GM11168 (cell line): Measurements from ENCODE around the gene GUSB.
"Not testable (repeated sequence)": the region's sequence is repeated elsewhere in the genome, so short reads cannot be mapped to it uniquely, and the experiment has no call there.

ENCODE experiments used
- in situ Hi-C: fragments of 300-500 bp; cut with MboI; formaldehyde crosslinking; loops from one replicate; pipeline ENCODE4 v1.12.0; 2022; ENCODE audit warnings: low sequenced_read_pairs; ENCODE audit not compliant: unreplicated experiment

The GUSB gene

DNA sequence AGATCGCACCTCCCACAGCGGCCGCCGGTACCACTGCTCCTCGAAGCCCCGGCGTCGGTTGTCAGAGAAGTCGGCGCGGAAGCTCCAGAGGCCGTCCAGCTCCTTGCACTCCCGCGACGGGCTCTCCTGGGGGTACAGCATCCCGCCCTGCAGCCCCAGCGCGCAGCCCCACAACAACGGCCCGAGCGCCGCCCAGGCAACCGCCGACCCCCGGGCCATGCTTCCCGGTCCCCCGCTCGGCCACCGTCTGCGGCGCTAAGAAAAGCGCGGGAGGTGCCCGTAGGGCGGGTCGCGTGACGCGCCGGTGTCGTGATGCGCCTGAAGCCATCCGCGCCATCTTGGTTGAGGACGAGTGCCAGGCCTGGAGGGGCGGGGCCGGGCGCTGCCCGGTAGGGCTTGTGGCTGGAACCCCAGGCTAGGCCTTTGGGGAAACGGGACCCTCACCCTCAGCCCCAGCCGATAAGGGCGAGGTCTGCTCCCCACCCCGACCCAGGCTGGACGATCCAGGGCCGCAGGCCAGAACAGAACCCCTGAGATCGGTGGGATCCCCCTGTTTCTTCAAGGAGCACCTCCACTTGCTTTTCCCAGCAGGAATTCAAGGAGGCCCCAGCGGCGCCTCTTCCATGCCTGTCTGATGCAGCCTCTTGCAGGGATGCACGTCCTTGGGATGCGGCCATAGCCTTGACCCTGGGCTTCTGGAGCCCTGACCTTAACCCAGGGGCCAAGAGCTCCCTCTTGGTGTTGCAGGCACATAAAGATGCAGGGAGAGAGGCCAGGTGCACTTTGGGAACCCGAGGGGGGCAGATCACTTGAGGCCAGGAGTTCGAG is at the start of gene GUSB:
TSS of gene GUSB (minus strand) at position 249 of the 828 bp plus-strand sequence. CDS start at position 219, 30 bp downstream.
- in situ Hi-C loops = loop anchor here (25.0 kb wide), 1 partner anchor 245 kb away; no protein-coding TSS in a partner anchor

DNA sequence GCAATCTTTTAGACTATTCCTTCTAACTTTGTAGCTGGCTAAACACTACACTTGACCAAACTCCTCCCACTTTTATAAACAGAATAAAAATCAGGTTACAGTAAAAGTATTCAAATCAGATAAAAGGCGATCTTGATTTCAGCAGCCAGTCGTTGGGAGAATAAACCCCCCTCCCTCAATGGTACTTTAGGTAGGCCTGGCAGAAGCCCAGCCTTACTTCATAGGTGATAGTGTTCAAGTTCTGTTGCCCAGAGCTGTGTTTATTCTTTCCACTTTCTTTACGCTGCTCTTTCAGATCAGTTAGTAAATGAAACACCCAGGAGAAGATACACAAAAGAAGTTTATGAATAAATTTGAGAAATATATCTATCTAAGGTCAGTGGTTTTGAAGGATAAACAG is 46.3 kb upstream of the GUSB start:
- in situ Hi-C loops = not testable (repeated sequence)

DNA sequence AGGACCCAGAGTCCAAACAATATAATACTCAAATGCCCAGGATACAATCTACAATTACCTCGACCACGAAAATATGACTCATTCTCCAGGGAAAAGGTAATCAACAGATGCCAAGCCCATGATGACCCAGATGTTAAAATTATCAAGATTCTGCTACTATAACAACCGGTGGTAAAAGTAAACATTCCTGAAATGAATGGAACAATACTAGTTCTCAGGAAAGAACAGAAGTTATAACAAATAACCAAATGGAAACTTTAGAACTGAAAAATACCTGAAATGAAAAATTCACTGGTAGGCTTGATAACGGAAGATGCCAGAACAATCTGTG is 34.1 kb upstream of the GUSB start:
- in situ Hi-C loops = no loop called here

DNA sequence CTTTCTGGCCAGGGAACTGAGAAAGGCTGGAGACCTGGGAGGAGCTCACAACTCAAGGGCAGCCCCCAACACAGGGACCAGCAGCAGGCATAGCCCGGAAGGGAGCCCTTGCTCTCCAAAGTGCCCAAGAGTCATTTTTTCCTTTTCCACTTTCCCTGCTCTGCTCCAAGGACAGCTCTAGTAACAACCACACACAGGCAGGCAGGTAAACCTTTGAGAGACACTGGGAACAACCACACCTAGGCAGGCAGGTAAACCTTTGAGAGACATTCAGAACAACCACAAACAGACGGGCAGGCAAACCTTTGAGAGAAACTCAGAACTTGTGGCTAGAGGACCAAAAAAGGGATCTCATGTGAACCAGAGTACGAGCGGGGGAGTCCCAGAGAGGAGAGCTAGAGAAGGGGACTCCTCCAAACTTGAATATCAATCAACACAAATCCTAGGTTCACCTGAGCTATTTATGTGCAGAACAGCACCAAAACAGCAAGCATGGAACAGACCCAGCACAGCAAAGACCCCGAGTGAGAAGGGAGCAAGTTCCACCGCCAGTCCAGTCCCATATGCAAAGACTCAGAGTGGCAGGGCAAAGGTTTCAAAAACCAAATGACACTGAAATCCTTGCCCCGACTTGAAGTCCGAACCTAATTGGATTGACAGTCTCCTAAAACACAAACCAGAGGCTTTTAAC is 33.6 kb upstream of the GUSB start:
- in situ Hi-C loops = no loop called here

DNA sequence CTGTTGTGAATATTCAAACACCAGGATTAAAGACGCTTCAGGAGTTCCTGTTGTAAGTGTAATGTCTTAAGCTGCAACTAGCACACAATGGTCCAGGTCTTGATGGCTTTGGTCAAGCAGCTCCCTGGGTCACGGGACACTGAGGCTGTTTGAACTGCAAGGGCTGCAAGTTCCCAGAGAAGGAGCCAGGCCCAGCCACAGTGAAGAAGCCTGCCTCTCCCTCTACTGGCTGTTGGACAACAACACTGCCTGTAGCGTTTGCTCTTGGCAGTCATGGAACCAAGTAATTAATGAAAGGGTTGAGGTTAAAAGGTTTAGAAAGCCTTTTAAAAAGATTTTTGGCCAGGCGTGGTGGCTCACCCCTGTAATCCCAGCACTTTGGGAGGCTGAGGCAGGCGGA is 31.9 kb upstream of the GUSB start:
- in situ Hi-C loops = no loop called here

DNA sequence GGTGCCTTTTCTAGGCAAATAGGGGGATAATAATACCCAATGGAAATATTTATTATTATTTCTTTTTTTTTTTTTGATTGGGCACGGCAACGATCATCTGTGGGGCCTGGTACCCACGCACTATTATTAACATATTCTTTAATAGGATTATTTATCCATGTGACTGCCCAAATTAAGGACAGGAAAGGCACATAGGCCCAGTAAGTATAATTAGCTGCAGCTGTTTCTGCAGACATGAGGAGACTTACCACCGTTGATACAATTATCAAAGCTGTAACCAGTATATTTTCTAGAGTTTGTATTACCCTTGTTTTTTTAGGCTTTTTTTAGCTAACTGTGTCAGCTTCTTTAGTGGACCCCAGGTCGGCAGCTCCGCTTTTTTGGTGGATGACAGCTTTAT is 25.2 kb upstream of the GUSB start:
- in situ Hi-C loops = no loop called here

DNA sequence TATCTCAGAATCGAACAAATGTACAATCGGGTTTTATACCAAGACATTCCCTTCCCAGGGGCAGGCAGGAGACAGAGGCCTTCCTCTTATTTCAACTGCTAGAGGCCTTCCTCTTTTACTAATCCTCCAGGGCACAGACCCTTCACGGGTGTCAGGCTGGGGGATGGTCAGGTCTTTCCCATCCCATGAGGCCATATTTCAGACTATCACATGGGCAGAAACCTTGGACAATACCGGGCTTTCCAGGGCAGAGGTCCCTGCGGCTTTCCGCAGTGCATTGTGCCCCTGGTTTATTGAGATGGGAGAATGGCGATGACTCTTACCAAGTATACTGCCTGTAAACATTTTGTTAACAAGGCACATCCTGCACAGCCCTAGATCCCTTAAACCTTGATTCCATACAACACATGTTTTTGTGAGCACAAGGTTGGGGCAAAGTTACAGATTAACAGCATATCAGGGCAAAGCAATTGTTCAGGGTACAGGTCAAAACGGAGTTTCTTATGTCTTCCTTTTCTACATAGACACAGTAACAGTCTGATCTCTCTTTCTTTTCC is 23.2 kb upstream of the GUSB start:
- in situ Hi-C loops = not testable (repeated sequence)

DNA sequence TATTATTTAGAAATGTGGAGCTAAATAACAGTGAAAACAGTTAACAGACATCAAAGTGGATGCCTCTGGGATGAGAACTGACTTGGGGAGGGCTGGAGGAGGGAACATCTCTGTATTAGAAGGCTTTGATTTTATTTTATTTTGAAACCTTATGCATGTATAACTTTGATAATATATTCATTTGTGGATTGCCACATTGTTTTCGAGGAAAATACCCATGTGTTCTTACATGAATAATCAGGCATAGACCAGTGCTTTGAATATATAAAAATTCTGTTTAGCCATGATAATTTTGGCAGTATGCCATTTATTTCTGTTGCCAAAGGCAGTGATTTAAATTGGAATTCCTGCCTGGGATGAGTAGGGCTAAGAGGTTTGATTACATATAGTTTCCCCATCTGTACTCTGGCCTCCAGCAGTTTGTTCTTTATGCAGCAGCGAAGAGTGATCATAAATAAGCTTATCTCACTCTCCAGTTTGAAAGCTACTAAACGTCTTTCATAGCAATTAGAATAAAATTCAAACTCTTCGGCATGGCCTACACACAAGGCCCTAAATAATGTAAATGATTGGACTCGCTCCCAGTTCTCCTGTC is 18.9 kb upstream of the GUSB start:
- in situ Hi-C loops = not testable (repeated sequence)

DNA sequence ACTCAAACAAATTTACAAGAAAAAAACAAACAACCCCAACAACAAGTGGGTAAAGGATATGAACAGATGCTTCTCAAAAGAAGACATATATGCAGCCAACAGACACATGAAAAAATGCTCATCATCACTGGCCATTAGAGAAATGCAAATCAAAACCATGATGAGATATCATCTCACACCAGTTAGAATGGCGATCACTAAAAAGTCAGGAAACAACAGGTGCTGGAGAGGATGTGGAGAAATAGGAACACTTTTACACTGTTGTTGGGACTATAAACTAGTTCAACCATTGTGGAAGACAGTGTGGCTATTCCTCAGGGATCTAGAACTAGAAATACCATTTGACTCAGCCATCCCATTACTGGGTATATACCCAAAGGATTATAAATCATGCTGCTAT is 13.0 kb upstream of the GUSB start:
- in situ Hi-C loops = loop anchor here (25.0 kb wide), 1 partner anchor 258 kb away; no protein-coding TSS in a partner anchor

DNA sequence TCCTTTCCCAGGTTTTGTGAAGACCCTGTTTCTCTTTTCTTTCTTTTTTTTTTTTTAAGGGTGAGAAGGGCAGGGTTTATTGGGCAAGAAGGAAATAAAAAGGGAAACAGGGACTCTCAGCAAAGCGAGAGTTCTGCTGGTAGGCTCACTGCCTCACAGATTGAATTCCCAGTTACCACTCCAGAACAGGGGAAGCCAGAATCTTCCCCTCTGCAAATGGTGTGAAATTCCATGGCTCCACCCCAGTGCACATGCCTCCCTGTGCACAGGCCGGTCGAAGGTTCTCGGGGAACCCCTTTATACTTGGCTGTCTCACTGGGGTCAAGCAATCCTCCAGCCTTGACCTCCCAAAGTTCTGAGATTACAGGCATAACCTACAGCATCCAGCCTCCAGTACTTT is 10.5 kb upstream of the GUSB start:
- in situ Hi-C loops = loop anchor here (25.0 kb wide), 1 partner anchor 255 kb away; no protein-coding TSS in a partner anchor

DNA sequence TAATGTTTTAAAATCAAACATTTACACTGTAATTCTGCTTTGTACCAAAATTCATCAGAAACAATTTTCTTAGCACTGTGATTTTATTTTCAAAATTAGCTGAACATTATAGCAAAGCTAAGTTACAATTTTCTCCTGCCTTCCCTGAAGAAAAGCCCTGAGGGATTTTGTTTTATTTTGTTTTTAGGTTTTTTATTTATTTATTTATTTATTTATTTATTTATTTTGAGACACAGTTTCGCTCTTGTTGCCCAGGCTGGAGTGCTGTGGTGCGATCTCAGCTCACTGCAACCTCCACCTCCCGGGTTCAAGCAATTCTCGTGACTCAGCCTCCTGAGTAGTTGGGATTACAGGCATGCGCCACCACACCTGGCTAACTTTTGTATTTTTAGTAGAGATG is 9.8 kb upstream of the GUSB start:
- in situ Hi-C loops = loop anchor here (25.0 kb wide), 1 partner anchor 255 kb away; no protein-coding TSS in a partner anchor

DNA sequence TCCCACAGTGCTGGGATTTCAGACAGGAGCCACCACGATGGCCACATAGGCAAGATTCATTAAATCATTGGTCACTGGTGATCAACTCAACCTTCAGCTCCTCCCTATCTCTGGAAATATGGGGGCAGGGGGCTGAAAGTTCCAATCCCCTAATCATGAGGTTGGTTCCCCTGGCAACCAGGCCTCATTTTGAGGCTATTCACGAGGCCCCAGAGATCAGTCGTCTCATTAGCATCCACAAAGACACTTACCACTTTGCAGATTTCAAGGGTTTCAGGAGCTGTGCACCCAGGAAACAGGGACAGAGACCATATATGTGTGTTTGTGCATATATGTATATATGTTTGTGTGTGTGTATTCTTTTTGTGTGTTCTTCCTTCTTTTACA is 7.7 kb upstream of the GUSB start:
- in situ Hi-C loops = loop anchor here (25.0 kb wide), 1 partner anchor 252 kb away; no protein-coding TSS in a partner anchor

DNA sequence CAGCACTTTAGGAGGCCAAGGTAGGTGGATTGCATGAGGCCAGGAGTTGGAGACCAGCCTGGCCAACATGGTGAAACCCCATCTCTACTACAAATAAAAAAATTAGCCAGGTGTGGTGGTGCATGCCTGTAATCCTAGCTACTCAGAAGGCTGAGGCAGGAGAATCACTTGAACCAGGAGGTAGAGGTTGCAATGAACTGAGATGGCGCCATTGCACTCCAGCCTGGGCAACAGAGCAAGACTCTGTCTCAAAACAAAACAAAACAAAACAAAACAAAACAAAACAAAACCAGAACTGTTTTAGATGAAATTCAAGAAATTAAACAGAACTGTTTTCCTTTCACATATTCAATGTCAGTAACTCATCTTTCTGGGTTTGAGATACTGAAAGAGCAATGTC is 6.5 kb upstream of the GUSB start:
- in situ Hi-C loops = loop anchor here (25.0 kb wide), 1 partner anchor 251 kb away; no protein-coding TSS in a partner anchor

DNA sequence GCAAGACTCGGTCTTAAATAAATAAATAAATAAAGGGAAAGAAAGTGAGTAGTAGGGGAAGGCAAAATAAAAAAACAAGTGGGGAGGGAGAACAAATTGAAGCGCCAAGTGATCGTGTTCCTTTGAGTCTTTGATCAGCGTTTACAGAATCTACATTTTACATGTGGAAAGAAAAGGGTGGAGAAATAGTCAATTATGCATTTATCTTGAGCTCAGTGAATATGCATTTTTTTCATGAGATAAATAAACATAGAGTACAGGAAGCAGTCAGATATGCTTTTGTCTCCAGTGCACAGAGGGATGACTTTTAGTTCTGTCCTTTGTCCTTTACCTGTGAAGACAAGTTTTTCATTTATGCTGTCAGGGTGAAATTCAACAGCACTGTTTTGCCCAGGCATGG is 6.1 kb upstream of the GUSB start:
- in situ Hi-C loops = loop anchor here (25.0 kb wide), 1 partner anchor 251 kb away; no protein-coding TSS in a partner anchor

DNA sequence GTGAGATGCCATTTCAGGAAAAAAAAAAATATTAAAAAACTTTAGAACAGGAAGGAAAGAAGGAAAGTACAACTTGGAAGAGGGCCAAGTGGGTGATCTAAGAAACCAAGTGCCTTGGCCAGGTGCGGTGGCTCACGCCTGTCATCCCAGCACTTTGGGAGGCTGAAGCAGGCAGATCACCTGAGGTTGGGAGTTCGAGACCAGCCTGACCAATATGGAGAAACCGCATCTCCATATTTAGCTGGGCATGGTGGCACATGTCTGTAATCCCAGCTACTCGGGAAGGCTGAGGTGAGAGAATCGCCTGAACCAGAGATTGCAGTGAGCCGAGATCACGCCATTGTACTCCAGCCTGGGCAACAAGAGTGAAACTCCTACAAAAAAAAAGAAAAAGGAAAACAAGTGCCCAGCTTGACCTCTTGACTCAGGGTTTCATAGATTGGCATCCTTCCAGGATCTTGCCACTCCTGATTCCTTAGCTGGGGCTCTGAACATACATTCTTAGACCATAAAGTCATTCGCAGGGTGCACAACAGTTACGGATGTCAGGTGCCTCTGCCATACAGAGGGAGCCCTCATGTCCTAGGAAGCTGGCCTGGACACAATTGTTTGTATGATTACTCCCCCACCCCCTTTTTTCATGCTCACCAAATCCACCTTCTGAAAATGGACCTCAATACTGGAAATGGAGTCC is 2.1 kb upstream of the GUSB start:
- in situ Hi-C loops = loop anchor here (25.0 kb wide), 1 partner anchor 247 kb away; no protein-coding TSS in a partner anchor

DNA sequence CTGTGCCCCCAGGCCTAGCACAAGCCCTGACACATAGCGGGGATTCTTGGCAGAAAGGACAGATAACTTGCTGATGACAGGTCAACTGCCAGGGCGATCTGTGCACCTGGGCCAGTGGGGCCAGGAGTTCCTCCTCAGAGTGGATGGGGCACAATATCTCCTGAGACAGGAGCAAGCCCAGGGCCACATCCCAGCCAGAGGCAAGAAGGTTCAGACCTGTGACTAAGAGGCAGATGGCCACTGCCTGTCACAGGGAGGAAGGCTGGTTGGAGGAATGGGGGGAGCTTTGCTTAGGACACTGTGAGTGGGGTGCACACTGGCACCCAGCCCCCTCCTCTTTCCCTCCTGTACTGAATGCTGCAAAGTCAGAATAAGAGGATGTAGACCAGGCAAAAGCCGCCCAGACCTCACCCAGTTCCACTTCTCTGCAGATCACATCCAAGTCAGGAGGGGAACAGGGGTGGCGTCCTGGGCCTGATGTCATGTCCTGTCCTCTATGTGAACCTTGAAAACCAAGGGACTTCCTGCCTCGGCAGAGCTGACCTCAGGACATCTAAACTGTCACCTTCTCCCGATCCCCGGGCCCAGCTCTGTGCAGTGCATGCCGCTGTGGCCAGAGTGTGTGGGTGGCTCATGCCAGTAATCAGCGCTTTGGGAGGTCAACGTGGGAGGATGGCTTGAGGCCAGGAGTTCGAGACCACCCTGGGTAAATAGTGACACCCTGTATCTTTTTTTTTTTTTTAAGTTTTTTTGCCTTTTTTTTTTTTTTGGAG is 1.3 kb downstream of the GUSB start:
- in situ Hi-C loops = loop anchor here (25.0 kb wide), 1 partner anchor 243 kb away; no protein-coding TSS in a partner anchor

DNA sequence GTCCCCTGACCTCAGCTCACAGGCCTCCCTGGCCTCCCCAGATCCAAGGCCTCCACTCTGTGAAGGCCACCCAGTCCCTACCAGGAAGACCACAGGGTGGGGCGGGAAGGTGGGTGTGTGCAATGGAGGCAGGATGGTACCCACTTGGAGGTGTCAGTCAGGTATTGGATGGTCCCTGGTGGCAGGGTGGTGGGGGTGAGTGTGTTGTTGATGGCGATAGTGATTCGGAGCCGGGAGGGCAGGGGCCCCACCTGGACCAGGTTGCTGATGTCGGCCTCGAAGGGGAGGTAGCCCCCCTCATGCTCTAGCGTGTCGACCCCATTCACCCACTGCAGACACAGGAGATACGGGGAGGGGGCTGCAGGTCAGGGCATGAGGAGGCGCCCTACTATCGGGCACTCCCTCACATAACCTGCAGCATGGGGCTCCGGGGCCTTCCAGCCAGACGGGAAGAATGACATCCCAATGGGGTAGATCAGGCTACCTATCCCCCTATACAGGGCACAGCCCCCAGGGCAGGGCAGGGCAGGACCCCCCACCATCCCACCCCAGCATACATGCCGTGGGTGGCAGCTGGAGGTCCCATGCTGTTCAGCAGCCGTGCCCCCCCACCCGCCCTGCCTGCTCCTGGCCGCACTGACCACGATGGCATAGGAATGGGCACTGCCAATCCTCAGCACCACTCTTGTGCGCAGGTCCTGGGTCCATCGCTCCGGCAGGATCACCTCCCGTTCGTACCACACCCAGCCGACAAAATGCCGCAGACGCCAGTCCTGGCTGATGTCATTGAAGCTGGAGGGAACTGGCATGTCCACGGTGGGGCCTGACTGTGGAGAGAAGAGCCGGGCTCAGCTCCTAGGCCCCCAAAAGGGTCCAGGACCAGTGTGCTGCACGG is 2.2 kb downstream of the GUSB start:
- in situ Hi-C loops = loop anchor here (25.0 kb wide), 1 partner anchor 243 kb away; no protein-coding TSS in a partner anchor
